Femur (tissue), 1 donor: ENCODE measurements around the gene B4GALT6.
A peak's percentile ranks its signal among the peaks of the same experiment; 100 is the strongest.

Source experiments
- DNase-seq: peaks from one replicate; pipeline ENCODE4 v3.0.0-alpha.2; 2017

Gene B4GALT6

GRCh38 chr18:31630549-31630948 is 53.8 kb downstream of the B4GALT6 start:
- DNase-seq, result no peak

- DNase-seq, result no peak
Observed at GRCh38 chr18:31626409-31626808, 58.0 kb downstream of the B4GALT6 start.

GRCh38 chr18:31624892-31625640 is 59.3 kb downstream of the B4GALT6 start:
- no peak for DNase-seq

- no peak for DNase-seq
Observed at GRCh38 chr18:31619291-31619690, 65.1 kb downstream of the B4GALT6 start.

DNA sequence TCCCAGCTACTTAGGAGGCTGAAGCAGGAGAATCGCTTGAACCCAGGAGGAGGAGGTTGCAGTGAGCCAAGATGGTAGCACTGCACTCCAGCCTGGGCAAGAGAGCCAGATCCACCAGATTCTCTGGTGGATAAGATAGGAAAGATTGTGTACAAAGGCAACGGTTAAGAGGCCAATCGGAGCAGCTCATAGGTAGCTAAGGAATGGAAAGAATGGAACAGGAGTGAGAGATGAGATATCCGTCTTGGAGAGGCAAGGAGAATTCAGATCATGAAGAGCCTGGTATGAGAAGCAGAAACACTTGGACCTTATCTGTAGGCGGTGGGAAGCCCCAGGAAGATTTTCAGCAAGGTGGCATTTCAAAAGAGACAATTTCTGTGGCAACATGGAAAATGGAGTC is 65.6 kb downstream of the B4GALT6 start:
- DNase-seq, result no peak

GRCh38 chr18:31617031-31617717 is 67.2 kb downstream of the B4GALT6 start:
- no peak for DNase-seq

- no peak for DNase-seq
Observed at GRCh38 chr18:31616586-31616985, 67.8 kb downstream of the B4GALT6 start.

DNA sequence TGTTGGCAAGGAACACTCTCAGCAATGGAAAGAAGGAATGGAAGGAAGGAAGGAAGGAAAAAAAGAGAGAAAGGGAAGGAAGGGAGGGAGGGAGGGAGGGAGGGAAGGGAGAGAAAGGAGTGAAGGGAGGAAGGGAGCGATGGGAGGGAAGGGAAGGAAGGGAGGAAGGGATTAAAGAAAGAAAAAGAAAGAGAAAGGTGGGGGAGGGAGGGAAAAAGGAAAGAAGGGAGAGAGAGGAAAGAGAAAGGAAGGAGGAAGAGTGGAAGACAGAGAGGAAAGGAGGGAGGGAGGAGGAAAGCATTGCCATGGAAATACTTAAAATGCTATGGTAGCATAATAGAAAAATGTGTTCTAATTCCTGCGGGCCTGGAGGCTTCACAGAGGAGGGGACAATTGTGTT is 70.3 kb downstream of the B4GALT6 start:
- DNase-seq, result no peak

DNA sequence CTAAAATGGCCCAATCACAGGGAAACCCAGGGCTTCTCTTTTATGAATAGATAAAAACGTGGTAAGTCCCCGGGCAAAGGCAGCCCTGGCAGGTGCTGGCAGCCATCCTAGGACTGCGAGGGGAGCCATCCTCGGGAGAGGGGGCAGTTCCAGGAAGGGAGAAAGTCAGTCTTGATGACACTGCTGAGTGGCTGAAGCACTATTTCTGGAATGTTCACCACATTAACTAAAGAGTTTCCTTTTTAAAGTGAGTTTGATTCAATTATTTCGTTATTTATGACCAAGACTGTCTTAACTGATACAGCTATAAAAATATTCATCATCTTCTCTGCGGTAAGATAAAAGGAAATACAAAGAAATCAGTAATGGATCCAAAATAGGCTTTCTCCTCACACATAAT is 72.3 kb downstream of the B4GALT6 start:
- DNase-seq, result no peak

GRCh38 chr18:31611511-31611910 is 72.9 kb downstream of the B4GALT6 start:
- DNase-seq, result no peak

DNA sequence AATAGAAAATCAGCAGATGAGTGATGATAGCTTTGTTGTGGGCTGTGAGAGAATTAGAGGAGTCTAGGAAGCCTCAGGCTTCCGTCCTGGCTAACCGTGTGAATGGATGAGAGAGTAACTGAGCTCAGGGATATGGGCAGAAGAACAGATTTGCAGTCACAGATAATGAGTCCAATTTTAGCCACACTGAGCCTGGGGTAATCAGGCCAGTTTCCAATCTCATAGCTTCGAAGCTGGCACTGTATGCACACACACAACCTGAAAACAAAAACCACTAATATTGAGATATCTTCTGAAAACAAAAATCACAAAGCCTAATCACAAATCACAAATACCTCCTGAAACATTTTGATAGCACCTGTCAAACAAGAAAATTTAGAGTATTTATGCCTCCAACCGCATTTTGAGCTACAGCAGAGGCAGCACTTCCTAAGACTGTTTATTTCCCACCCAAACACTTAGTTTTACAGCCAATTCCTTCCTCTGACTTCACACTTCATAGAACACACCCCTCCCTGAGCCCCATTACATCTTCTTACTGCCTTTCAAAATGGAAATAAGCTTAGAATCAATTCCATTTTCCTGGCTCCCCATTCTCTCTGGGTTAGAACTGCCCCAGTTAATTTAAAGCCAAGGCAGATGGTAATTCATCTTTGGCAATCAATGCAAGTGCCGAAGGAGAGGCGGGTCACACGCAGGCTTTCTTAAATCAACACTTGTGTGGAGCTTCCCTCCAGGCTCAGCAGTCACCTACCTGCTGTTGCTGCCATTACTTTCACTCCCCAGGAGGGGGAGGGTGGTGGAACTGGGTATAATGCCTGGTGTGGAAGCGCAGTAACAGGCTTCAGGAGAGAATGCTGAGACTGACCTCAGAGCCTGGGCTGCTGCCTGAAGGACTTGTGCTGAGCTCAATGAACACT is 73.8 kb downstream of the B4GALT6 start:
- DNase-seq, result peak; percentile 28

- no peak for DNase-seq
Observed at GRCh38 chr18:31609886-31610285, 74.5 kb downstream of the B4GALT6 start.

GRCh38 chr18:31607384-31607783 is 77.0 kb downstream of the B4GALT6 start:
- DNase-seq, result no peak

GRCh38 chr18:31606265-31606664 is 78.1 kb downstream of the B4GALT6 start:
- no peak for DNase-seq

GRCh38 chr18:31603315-31603714 is 81.1 kb downstream of the B4GALT6 start:
- no peak for DNase-seq

DNA sequence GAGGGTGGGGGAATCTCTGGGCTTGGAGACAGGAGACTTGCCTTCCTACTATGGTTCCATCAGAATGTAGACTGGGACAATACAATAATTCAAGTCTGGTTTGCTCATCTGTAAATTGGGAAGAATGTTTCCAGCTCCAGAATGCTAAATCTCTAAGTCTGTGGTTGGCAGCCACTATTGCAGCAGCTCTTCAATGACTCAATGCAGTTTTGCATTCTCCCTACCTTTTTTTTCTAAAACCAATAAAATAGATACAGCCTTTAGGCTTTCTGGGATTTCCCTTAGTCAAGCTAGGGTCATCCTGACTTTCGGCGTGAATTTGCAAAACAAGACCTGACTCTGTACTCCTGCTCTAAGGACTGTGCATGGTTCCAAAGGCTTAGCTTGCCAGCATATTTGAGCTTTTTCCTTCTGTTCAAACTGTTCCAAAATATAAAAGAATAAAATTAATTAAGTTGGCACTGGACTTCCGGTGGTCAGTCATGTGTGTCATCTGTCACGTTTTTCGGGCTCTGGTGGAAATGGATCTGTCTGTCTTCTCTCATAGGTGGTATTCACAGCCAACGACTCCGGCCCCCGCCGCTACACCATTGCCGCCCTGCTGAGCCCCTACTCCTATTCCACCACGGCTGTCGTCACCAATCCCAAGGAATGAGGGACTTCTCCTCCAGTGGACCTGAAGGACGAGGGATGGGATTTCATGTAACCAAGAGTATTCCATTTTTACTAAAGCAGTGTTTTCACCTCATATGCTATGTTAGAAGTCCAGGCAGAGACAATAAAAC is 86.2 kb downstream of the B4GALT6 start:
- DNase-seq, result no peak

- no peak for DNase-seq
Observed at GRCh38 chr18:31596081-31596872, 88.1 kb downstream of the B4GALT6 start.

DNA sequence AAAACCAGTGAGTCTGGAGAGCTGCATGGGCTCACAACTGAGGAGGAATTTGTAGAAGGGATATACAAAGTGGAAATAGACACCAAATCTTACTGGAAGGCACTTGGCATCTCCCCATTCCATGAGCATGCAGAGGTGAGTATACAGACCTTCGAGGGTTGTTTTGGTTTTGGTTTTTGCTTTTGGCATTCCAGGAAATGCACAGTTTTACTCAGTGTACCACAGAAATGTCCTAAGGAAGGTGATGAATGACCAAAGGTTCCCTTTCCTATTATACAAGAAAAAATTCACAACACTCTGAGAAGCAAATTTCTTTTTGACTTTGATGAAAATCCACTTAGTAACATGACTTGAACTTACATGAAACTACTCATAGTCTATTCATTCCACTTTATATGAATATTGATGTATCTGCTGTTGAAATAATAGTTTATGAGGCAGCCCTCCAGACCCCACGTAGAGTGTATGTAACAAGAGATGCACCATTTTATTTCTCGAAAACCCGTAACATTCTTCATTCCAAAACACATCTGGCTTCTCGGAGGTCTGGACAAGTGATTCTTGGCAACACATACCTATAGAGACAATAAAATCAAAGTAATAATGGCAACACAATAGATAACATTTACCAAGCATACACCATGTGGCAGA is 89.1 kb downstream of the B4GALT6 start:
- DNase-seq, result no peak

GRCh38 chr18:31592506-31593157 is 91.7 kb downstream of the B4GALT6 start:
- DNase-seq, result no peak

- DNase-seq, result no peak
Observed at GRCh38 chr18:31591628-31592027, 92.8 kb downstream of the B4GALT6 start, which contains the start of gene TTR. TSS of gene TTR (plus strand) at chr18:31591877. CDS start at chr18:31591903, 26 bp downstream.

DNA sequence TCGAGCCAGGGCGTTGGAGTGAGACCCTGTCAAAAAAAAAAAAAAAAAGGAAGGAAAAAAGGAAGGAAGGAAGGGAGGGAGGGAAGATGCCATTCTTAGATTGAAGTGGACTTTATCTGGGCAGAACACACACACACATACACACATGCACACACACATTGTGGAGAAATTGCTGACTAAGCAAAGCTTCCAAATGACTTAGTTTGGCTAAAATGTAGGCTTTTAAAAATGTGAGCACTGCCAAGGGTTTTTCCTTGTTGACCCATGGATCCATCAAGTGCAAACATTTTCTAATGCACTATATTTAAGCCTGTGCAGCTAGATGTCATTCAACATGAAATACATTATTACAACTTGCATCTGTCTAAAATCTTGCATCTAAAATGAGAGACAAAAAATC is 93.3 kb downstream of the B4GALT6 start:
- DNase-seq, result no peak
